HG03442 (cell line): Measurements from ENCODE around the gene RARG.

ENCODE experiments used
- ATAC-seq: cut with Tn5 transposase; IDR thresholded peaks from one replicate; pipeline ENCODE4 v1.9.1; 2021; ENCODE audit warnings: mild to moderate bottlenecking, moderate library complexity; ENCODE audit not compliant: unreplicated experiment

Gene RARG

DNA sequence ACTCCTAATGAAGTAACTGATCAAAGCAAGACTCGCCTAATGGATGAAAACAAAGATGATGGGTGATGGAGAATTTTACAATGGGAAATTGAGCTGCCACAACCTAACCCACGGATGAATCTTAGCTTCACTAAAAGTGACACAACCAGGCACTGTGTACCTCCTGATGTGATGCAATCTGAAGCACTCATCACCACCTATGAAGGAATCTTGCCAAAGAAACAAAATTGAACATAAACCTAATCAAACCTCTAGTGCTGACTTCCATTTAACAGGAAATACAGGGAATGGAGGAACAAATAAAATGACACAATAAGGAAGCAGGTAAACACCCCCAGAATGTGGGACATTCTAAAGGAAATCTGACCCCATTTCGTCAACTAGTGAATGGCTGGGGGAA lies 13.3 kb upstream of the RARG start:
- no peak for ATAC-seq

DNA sequence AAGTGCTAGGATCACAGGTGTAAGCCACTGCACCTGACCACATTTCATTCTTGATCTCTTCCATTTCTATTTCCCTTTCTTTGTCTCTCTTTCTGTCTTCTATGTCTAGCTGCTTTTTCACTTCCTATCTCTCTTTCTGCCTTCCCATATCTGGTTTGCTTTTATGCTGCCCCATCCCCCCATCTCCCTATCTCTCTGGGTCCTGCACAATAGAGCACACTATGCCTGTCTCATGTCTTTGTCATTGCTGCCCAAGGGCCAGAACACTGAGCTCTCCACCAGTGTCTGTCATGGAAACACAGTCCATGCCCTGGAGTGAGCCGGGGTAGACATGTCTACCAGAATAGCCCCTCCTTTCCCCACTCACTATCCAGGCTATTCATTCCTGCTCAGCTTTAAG lies 12.3 kb upstream of the RARG start:
- ATAC-seq: no peak

DNA sequence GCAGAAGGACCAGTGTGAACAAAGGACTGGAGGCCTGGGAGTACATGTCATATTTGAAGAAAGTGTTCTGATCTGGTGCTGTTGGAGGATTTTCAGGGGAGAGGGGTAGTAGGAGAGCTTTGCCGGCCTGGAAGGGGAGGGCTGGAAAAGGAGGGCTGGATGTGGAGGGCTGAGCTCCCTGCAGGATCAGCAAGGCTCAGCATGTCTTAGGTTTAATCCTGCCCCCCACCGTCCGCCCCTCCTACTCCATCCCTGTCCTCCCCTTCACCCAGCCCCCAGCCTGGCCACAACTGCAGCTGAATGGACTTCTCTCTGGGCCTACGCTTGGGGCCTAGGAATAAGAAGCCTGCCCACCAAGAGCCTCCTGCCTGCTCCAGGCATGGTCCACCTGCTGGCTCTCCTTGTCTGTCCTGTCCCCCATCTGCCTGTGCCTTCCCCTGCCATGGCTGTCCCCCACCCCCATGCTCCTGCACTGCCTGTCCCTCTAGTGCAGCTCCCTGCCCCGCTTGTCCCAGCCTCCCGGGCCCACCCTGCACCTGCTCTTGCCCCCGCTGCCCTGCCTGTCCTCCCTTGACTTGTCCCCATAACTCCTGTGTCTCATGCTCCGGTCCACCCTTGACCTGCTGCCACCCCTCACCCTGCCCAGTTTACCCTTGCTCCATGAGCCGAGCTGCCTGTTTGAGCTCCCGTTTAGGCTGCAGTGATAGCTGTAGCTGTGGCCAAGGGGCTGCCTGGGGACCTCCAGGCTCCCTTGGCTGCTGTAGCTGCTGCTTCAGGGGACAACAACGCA lies 9.8 kb upstream of the RARG start:
- ATAC-seq: no peak

DNA sequence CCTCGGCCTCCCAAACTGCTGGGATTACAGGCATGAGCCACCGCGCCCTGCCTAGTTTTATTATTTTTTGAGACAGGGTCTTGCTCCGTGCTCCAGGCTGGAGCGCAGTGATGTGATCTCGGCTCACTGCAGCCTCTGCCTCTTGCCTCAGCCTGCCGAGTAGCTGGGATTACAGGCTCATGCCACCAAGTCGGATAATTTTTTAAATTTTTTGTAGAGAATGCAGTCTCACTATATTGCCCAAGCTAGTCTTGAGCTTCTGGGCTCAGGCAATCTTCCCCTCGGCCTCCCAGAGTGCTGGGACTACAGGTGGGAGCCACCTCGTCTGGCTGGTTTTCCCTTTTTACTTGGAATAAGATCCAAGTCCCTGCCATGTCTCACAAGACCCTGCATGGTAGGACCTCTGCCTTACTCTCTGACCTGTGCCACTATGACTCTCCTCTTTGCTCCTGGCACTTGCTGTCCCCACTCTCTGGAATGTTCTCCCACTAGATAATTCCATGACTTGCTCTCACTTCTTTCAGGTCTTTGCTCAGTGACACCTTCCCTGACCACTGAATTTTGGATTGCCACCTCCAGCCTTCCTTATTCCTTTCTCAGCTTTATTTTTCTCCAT lies 7.7 kb upstream of the RARG start:
- ATAC-seq: no peak

DNA sequence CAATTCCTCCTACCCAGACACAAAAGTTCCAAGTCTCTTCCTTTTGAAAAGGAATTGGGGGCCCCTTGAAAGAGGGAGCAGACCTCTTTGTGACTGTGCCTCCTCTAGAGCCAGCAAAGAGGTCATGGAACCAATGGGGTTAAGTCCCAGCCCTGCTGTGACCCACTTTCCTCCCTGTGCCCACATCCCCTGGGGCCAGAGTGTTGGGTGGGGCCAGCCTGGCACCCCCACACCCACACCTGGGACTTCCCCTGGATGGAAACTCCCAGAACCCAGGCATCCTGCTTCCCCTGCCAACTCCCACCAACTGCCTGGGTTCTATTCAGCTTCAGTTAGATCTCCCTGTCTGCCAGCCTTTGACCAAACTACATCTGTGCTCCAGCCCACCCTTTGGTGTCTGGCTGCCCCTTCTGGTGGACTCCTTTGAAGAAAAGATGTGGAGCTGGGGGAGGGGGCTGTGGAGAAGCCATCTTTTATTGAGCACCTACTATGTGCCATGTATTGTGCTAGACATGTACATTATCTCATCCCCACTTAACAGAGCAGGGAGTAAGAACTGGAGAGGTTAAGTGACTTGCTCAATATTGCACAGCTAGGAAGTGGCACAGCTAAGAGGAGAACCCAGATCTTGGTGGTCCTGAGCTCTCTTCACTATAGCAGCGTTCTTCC lies 4.6 kb upstream of the RARG start:
- ATAC-seq: no peak

DNA sequence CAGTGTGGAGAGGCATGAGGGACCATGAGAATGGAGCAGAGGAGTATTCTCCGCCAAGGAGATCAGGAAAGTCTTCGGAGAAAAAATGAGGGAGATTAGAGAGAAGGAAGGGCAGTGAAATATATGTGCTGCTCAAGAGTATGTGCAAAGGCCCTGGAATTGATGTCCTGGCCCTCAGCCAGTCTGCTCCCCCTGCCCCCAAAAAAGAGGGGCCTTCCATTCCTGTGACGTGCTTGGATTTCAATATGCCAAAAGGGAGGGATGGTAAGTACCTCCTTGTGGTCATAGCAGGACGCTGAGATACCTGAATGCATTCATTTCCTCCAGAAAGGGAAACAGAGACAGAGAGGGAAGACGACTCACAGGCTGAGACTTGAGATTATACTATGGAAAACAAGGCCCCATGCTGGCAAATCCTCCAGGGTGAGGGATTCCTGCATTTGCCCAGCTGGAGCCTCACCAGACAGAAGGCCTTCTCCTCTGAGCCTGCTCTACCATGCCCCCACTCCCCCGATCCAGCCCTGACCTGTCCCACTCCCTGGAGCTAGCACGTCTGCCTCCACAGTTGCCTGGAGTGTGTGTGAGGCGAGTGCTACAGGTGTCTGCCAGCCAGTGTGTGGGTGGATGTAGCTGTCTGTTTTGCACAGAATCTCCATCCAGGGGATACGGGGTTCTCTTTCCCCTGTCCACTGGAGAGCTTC lies 3.9 kb upstream of the RARG start:
- ATAC-seq: no peak

DNA sequence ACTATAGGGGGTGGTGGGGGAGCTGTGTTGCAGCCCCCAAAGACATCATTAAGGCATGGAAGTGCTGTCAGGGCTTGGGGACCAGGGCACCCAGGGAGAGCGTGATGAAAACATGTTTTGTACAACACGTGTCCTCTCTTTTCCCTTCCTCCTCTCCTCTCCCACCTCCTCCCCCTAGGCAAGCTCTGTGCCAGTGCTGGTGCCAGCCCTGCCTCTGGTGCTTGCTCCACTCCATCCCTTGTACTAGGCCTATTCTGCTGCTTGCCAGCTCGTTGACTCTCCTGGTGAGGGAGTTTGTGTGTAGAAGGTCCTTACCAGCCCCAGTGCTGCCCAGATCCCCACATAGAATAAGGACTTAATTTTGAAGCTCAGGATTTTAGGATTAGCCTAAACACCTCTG lies 3.2 kb upstream of the RARG start:
- no peak for ATAC-seq

DNA sequence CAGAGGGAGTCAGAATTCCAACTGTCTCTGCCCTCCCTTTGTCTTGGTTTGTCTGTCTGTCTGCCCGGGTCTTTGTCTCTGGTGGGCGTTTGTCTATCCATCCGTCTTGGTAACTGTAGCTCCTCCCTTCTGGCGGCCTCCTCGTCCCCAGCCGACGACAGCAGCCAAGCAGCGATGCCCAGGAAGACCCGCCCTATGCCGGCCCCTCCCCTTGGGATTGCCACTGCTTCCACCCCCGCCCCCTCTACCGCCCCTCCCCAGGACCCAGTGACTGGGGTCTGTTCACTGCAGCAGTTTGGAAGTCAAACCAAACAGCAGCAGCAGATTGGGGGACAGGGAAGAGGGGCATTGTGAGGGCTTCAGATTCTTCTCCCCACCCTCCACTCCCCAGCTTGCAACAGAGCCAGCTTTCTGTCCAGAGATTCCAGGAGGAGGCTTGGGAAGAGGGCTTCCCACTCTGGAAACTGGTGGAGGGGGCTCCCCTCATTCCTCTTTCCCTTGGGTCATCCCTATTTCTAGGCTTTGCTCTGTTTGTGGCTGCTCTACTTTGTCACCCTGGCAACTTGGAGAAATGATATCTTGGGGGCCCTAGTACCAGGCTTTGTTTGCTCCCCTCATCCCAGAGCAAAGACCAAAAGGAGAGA lies 2.4 kb upstream of the RARG start:
- no peak for ATAC-seq

DNA sequence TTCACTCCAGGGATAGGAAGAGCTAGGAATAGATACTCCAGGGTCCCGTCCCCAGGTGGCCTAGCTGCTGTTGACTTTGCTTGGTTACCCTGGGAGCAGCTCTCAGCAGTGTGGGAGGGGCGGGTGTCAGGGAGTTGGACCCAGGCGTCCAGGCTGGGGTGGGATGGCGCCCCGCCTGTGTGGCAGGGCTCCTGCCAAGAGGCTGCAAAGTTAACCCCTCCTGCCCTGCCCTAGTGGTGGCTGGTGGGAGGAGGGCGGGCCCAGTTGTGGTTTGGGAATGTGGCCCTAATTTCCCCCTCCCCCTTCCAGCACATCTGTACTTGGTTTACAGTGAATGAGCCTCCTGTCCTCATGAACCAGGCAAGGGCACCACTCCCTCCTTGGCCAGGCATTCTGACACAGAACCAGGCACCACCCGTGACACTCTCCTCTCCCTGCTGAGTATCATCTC lies 1.7 kb upstream of the RARG start:
- ATAC-seq: no peak

DNA sequence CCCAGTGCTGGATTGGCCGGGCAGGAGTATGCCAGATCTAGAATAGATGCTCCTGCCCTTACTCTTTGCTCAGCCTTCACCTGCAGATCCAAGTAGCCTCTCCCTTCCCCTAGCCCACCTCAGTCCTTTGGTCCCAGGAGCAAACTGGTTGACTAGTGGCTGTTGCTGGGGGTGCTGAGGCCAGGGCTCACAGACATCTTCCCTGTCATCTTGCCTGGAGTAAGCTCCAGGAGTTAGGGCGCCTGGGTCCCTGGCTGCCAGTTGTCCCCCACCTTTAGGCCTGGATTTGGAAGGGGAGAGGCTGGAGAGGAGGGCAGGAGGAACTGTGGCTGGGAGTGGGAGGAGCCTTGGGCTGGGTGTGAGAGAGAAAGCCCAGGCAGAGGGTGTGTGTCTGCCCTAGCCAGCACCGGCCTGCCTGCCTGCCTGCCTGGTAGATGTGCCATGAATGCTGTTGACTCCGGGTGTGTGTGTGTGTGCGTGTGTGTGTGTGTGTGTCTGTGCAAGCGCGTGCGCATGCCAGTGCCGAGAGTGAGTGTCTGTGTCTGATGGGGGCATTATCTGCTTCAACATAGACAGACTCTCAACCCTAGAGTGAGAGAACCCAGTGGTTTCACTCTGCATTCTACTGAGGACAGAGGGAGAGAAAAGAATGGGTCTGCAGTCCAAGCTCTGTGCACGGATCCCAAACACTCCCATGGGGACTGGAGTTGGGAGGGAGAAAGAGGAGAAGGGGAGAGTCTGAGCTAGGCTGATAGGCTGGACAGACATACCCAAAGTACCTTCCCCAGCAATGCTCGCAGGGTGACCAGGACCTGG lies 845 bp upstream of the RARG start:
- ATAC-seq: no peak

DNA sequence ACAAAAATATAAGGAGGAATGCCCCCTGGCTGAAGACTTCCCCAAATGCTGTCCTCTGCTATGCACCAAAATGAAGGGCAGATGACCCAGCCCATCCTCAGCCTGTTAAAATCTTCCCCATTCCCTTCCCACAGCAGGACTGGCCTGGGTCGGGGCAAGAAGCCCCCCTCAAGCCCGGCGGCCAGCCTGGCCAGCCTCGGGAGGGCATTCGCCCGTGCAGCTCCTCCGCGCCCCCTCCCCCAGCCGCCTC lies 413 bp downstream of the RARG start:
- no peak for ATAC-seq

DNA sequence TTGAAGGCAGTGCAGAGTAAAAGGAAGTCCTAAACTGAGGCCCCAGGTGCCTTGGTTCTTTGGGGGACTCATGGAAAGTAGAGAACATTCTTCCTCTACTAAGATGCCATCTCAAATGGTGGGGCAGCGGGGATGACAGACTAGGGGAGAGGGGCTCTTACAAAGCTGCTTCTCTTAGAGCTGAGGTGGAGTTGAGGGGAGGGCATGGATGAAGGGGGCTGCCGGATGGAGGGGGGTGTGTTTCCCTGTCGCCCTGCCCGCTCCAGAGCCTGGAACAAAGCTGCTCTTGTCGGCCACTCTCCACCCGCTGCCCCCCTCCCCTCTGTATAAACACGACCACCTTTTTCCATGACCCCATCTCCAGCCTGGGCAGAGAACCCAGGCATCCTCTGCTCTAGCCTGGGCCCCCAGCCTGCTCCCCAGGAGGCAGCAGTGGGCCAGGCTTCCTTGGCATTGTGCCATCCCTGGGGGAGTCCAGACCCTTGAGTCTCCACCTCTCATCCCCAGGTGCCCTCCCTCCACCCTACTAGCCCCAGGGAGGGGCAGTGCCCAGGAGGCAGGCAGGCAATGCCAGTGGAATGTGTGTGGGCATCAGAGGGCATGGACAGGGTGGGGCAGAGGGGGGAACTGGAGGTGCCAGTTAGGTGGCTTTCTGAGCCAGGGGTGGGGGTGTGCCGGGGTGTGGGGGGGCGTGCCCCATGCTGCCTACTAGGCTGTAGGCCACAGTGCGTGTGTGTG lies 1.7 kb downstream of the RARG start:
- ATAC-seq: no peak

DNA sequence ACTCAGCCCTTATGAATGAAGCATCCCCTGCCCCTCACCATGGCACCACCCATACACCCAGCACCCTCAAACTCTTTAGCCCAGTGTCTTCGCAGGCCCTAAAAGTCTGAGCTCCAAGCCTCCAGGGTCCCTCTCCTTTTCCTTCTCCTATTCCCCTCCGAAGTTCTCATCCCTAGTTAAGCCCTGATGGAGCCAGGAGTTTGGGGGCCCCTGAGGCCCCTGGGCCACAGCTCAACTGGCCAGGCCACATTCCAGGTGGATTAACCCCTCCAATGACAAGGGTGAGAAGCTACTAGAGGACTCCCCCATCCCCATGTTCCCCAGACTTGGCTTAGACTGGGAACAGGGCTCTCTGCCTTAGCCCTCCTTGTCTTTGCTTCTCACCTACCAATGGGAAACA lies 2.6 kb downstream of the RARG start:
- no peak for ATAC-seq

DNA sequence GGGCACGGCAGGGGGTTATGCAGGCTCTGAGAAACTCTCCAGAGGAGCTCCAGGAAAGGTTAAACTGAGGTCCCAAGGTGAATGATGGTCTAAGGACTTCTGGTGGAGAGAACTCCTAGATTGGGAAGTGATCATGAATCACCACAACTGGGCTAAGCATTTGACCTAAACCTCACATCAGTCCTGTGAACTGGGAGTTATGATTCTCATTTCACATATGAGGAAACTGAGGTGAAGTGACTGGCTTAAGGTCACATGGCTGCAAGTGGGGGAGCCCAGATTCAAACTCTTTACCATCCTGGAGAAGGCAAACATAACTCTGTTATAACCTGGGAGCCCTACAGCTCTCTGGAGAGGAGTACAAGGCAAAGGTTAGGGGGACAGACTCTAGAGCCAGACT lies 4.2 kb downstream of the RARG start:
- no peak for ATAC-seq

DNA sequence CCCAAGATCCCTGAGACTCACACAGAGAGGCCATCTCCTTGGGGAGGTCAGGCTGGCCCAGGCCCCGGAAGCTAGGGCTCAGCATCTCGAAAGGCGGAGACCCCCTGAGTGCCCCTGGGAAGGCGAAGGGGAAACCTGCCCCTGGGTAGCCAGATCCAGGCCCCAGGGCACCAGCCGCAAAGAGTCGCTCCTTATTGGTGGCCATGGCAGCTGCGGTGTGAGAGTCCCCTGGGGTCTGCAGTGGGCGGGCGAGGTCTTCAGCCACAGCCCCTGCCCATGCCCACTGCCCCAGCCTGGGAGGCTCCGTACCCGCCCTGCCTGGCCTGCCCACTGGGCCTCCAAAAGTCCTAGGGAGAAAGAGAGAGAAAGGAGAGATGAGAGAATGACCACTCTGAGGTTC lies 4.7 kb downstream of the RARG start:
- no peak for ATAC-seq

DNA sequence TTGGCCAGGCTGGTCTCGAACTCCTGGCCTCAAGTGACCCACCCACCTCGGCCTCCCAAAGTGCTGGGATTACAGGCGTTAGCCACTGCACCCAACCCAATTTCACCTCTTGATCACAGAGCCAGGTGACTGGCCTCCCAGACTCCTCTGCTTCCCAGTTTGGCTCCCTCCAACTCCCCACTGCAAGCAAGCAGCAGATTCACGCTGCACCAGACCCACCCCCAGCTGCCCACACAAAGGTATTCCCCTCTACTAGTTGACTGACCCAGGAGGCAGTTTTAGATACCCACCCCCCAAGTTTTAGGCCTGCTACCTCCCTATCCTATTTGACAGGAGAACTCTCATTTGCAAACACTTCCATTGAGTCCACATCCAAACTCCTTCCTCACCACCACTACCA lies 5.2 kb downstream of the RARG start:
- ATAC-seq: no peak

DNA sequence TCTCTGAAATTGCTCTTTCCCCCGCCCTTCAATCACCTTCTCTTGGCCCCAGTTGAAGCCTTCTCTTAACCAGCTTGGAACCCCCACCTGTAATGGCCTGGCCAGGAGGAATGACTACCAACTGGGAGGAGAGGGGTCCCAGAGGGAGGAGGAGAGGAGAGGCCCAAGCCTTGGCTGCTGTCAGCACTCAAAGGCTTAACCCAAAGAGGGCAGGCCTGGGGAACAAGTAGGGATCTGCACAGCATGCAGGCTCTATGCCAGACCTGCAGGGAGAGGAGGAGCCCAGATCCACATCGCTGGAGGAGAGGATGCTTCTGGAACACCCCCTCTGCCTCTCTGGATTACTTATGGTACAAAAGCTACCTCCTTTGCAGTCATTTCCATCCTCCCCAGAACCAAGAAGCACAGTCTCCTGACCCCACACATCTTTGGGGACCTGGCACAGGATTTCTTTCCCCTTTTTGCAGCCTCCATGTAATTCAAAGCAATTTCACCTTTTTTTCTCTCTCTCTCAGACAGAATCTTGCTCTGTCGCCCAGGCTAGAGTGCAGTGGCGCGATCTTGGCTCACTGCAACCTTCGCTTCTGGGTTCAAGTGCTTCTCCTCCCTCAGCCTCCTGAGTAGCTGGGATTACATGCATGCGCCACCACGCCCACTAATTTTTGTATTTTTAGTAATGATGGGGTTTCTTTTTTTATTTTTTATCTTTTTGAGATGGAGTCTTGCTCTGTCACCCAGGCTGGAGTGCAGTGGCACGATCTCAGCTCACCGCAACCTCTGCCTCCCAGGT lies 6.2 kb downstream of the RARG start:
- ATAC-seq: no peak

DNA sequence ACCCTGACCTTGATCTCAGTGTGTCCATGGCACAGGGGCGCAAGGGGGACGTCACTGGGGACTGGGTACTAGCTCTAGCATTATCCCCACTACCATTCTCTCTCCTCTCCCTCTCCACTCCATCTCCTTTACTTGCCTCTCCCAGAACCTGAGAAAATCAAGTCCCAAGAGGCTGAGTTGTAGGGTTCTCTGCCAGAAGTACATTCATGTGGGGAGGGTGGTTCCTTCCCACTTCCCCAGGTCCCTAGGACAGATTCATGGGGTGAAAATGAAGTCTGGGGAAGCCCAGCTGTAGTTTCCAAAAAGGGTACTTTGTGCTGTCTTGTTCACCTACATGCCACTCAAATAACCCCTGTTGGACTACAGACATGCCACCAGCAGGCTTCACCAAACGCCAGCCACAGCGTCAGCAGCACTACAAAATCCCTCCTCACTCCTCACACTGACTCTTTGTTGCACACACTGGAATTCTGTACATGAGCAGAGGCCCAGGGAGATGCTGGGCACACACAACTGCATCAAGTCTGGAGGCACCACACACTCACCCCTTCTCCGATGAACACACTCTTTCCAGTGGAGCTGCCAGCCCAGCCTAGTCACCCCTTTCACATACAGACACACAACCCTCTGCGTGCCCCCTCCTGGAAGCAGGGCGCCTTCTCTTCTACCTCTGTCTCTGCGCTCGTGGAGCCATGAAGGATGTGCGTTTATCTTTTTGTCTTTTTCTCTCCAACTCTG lies 6.9 kb downstream of the RARG start:
- no peak for ATAC-seq
